Skeletal muscle cell (primary cell): ENCODE data around the gene SMPD3.
A peak's percentile ranks its signal among the peaks of the same experiment; 100 is the strongest.

Experiments
- DNase-seq: peaks from one replicate; pipeline ENCODE4 v3.0.0-alpha.2; 2010; ENCODE audit warnings: low read depth
- H3K4me3 ChIP-seq: 2 replicates; pipeline ENCODE4 v1.5.1; 2011; ENCODE audit warnings: low read depth, mild to moderate bottlenecking, control low read depth, low read length, moderate library complexity

Gene SMPD3

GRCh38 chr16:68351463-68351862, 96.8 kb downstream of the SMPD3 start:
- DNase-seq: no peak
- H3K4me3 ChIP-seq: no peak overlapping the region

- no peak overlapping the region for H3K4me3 ChIP-seq
- DNase-seq: no peak
Measured at GRCh38 chr16:68350813-68351350, 97.4 kb downstream of the SMPD3 start.

DNA sequence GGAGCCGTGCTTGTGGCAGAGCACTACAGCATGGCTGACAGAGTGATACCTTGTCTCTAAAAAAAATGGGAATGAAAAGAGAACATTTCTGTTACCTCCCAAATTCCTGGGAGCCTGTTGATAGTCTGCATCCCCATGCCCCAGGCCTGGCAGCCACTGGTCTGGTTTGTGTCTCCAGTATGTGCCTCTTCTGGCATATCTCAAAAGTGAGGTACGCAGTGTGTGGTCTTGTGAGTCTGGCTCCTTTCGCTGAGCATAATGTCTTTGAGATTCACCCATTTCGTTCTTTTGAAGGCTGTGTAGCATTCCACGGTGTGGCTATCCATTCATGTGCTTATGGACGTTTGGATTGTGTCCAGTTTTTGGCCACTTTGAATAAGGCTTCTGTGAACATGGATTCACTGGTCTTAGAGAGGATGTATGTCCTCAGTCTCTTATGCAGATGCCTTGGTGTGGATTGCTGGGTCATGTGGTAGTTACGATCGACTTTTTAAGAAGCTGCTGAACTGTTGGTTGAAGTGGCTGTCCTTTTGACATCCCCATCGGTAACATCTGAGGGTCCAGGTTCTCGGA, 98.4 kb downstream of the SMPD3 start:
- no peak overlapping the region for H3K4me3 ChIP-seq
- DNase-seq: no peak

DNA sequence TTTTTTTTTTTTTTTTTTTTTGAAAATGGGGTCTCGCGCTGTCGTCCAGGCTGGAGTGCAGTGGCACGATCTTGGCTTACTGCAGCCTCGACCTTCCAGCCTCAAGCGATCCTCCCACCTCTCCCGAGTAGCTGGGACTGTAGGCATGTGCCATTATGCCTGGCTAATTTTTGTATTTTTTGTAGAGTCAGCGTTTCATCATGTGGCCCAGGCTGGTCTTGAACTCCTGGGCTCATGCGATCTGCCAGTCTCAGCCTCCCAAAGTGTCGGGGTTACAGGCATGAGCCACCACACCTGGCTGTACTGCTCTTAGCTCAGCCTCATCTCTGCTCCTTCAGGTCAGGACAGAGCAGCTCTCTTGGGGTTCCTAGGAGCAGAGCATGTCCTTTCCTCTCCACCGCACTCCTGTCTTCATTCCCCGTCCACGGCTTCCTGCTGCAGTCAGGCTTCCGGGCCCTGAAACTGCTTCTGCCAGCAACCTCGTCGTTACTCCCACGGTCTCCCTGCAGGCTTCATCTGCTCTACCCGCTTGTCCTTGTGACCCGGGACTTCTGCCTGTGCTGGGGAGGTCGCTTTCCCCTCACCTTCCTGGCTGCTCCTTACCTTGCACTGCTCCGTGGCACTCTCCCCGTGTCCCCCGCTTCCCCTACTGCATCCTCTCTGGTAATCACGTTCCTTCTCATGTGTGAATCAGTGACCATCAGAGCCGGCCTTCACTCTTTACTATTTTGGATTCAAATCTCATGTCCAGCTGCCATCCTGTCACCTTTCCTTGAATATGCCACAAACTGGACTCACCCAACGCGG, 99.5 kb downstream of the SMPD3 start:
- no peak for DNase-seq
- no peak overlapping the region for H3K4me3 ChIP-seq

DNA sequence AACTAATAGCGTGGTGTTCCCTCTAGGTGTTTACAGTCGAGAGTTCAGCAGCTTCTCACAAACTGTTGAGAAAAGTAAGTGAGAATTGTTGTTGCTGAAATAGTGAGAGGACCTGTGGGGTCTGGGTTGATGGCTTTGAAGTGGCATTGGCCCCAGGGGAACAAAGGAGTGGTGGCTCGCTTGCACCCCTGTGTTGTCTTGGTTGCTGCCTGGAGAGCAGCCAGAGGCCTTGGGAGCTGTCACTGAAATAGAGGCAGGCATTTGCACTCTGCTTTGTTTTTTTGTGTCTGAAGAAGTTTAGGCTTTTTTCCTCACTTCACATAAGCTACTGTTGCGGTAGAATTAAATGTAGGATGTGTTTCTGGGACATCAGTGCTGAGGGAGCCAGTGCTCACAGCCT, 100.7 kb downstream of the SMPD3 start:
- DNase-seq: no peak
- no peak overlapping the region for H3K4me3 ChIP-seq

DNA sequence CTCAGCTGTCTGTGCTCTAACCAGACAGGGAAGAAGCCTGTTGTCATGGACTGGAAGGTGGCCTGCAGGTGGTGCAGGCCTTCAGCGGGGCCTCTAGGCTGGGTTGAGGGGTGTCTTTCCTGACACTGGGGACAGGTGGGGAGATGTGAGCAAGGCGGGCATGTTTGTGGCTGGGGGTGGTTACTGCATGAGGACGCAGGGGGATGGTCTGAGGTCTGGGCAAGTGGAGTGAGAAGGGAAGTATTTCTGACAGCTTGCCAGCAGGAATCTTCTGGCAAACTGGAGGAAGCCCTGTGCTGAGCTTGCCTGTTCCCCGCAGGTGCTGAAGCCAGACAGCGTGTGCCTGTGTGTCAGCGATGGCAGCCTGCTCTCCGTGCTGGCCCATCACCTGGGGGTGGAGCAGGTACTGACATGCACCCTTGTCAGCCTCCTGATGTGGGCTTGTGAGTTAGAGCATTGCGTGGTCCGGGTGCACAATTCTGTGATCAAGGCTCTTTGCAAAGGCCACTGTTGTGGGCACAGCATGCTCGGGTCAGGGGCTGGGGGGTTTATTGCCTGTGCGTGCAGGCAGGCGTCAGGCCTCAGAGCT, 101.3 kb downstream of the SMPD3 start:
- no peak overlapping the region for H3K4me3 ChIP-seq
- no peak for DNase-seq

DNA sequence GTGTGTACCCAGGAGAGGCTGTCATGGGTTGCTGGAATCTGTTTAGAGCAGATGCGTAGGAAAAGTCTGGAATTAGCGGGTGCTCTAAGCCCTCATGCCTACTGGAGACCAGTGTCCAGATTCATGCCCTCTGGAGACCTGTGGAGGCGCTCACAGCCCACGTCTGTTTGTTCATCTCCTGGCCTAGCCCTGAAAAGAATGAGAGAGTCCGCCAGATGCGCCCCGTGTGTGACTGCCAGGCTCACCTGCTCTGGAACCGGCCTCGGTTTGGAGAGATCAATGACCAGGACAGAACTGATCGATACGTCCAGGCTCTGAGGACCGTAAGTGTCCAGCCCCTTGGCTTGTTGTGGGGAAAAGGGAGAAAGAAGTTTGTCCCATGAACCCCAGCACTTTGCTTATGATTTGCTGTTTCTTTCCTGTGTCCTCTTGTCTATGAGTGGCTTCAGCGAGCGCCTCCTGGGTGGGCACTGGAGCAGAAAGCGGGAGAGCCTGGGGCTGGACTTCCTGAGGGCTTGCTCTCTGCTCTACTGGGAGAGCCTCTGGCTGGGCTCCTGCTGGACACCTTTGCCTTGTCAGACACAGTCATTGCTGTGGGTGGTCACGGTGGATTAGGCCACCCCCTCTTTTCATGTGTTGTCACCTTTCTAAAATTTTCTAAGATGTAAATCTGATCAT, 102.2 kb downstream of the SMPD3 start:
- no peak overlapping the region for H3K4me3 ChIP-seq
- no peak for DNase-seq

- H3K4me3 ChIP-seq: no peak overlapping the region
- DNase-seq: no peak
Measured at GRCh38 chr16:68345351-68345810, 102.9 kb downstream of the SMPD3 start.

GRCh38 chr16:68344252-68344651, 104.1 kb downstream of the SMPD3 start:
- H3K4me3 ChIP-seq: no peak overlapping the region
- no peak for DNase-seq

DNA sequence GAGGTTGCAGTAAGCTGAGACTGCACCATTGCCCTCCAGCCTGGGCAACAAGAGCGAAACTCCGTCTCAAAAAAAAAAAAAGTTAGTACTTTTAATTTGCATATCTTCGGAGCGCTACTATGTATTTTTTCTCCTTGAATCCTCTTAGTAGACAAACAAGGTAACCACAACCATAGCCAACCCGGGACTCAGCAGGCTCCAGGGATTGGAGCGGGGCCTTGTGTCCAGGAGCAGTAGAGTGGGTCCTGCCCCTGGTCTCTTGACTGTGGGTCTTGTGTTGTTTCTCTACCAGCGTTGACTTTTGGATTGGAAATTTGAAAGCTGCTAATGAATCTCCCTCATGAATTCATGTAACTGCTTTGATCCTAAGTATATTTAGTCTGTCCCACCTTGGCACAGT, 105.2 kb downstream of the SMPD3 start:
- no peak for DNase-seq
- no peak overlapping the region for H3K4me3 ChIP-seq

GRCh38 chr16:68342620-68343019, 105.7 kb downstream of the SMPD3 start:
- no peak overlapping the region for H3K4me3 ChIP-seq
- no peak for DNase-seq

DNA sequence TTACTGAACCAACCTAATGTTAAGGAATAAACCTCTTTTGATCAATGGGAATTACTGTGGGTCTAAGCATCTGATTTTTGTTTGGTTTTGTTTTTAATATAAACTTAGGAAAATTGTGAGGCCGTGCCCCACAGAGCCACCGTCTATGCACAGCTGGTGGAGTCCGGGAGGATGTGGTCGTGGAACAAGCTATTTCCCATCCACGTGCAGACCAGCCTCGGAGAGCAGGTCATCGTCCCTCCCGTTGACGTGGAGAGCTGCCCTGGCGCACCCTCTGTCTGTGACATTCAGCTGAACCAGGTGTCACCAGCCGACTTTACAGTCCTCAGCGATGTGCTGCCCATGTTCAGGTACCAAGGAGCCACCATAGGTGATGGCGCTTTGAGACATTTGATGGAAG, 109.1 kb downstream of the SMPD3 start:
- no peak overlapping the region for H3K4me3 ChIP-seq
- no peak for DNase-seq

DNA sequence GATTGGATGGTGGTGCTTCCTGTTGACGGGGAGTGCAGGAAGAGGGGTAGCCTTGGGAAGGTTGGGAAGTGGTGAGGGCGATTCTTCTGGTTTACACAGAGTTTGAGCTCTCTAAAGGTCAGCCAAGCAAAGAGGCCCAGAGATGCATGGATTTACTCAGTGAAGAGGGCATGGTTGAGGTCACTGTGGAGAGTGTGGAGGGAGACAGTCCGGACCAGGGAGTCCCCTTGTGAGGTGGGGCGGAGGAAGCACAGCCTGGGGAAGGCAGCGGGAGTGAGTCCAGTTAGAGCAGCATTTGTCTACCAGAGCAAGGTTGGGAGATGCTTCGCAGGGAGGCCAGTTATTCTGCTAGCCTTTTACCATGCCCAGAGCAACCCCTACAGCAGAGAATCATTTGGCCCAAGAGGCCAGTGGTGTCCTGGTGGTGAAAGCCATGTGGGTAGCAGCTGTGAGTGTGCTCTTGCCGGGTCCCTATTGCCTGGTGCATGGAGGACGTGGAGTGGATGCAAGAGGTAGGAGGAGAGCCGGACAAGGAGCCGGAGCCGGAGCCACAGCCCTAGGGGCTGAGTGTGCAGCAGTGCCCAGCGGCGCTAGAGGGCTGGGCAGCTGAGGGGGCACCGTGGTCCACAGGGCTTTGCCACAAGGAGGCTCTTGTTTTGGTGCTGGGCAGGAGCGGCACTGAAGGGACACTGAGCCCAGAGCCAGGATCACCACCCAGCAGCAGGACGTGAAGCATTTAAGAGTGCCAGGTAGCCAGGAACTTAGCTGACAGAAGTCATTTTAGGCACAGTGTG, 109.8 kb downstream of the SMPD3 start:
- no peak for DNase-seq
- no peak overlapping the region for H3K4me3 ChIP-seq

GRCh38 chr16:68335175-68335574, 113.1 kb downstream of the SMPD3 start:
- no peak for DNase-seq
- no peak overlapping the region for H3K4me3 ChIP-seq

DNA sequence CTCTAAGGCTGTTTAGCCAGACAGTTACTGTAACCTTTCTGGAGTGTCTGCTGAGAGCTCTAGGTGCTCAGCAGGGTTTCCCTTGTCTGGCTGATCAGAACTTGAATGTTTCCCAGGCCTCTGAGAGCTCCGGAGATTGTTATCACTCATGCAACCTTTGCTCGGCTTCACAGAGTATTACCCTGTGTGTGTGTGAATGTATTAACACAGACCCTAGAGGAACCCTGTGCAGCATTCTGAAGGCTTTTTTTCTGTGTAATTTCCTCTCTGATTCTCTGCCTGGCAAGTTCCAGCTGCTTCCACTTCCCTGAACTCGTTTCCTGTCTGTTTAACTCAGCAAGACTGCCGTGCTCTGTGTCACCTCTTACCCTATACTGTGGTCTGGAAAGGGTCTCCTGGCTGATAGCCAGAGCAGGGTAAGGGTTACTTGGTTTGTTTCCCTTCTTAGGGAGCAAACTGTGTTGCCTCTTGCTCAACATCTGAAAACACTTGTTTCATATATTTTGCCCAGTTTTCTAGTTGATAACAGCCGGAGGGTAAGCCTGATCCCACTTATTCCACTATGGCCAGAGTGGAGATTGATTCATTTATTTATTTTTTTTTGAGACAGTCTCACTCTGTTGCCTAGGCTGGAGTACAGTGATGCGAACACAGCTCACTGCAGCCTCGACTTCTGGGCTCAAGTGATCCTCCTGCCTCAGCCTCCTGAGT, 115.7 kb downstream of the SMPD3 start:
- no peak overlapping the region for H3K4me3 ChIP-seq

DNA sequence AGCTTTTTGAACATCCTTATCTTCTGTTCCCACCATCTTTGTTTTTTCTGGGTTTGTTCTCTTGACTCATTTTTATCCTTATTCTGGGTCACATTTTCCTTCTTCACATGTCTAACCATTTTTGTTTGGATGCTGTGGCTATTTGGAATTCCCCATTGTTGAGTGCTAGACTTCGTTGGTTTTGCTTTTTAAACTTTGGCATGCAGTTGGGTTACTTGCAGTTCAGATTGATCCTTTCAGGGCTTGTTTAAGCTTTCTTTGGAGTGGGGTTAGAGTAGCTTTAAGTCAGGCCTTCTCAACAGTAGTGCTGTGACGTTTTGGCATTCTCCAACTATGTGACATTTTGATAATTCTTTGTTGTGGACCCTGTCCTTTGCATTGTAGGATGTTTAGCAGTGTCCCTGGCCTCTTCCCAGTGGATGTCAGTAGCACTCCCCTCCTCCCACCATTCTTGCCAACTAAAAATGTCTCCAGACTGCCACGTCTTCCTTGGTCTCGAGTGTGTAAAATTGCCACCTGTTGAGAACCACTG, 116.4 kb downstream of the SMPD3 start:
- no peak for DNase-seq
- no peak overlapping the region for H3K4me3 ChIP-seq

More for the DNA sequence above, 115.7 kb downstream of the SMPD3 start:
- no peak for DNase-seq

GRCh38 chr16:68328860-68329390, 119.4 kb downstream of the SMPD3 start:
- DNase-seq: no peak
- H3K4me3 ChIP-seq: no peak overlapping the region

- peak; percentile 41 for DNase-seq
Measured at GRCh38 chr16:68328151-68328859, 120.0 kb downstream of the SMPD3 start.

More at GRCh38 chr16:68328151-68328859, 120.0 kb downstream of the SMPD3 start:
- no peak overlapping the region for H3K4me3 ChIP-seq
